ENCODE measurements around the gene RAB8B. TPM values are rescaled to one million over a fixed set of nuclear protein-coding genes. Genes with fewer than 3 reads are reported as not detected.

Gene RAB8B
- total RNA-seq, 1 experiment from 2014 or later, result 3.4 TPM

DNA sequence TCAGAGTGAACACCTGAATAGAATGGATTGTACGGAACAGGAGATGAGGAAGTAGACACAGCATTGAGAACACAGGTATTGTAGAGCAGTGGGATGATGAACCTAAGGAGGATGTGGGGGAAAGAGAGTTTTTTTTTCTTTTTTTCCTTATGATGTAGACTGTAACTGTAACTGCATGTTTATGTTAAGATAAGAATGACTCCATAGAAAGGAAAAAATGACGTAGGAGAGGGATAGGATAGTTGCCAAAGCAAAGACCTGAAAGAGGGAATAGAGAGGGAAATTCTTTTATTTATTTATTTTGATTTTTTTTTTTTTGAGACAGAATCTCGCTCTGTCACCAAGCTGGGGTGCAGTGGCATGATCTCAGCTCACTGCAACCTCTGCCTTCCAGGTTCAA lies 121.2 kb downstream of the RAB8B start:
- DNase-seq (ENCODE audit: low spot score), result no peak

DNA sequence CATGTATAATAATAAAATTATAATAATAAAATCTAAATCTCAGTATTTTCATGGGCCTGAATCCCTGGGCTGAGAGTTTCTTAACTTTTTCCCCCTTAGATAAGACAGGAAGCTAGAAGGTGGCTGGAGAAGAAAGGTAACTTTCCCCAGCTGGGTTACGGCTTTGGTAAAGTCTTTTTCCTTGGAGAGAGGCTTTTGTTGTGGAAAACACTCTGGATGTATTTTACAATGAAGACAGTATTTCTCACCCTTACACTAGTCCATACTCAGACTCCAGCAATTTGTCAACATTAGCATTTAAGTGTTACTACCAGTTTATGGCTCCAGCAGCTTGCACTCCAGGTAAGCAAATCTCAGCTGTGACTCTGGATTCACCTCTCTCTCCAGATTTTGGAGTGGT lies 122.9 kb downstream of the RAB8B start:
- DNase-seq (ENCODE audit: low spot score), result no peak

DNA sequence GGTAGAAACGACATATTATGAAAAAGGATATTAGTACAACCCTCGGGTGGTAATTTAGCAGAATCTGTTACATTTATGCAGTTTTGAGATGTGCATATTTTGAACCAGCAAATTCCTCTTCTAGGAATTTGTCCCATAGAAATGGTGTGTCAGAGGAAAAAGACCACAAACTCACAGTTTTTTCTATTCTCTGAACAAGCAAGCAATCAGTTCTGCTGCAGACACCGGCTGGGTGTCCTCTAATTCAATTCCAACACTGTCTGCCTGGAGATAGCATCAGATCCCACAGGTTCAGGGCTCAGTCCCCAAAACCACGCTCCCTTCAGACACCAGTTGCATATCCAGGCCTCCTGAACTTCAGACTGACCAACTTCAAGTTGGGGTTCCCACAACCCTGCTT lies 124.4 kb downstream of the RAB8B start:
- DNase-seq (ENCODE audit: low spot score), result no peak

DNA sequence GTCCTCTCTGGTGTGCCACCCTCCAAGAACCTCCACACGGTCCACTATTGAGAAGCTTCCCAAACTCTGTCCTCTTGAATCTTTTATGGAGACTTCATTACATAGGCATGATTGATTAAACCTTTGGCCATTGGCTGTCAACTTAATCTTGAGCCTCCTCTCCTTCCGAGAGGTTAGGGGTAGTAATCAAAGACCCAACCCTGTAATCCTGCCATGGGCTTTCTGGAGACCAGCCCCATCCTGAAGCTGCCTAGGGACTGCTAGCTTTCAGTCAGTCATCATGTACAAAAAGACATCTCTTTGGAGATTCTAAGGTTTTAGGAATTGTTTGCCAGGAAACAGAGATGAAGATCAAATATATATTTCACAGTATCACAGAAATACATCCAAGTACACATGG lies 125.0 kb downstream of the RAB8B start:
- DNase-seq (ENCODE audit: low spot score), result no peak

Other genes with a start within 250 kb of the RAB8B start
- 155 and 197 TPM in 2 replicates for gene TPM1, start 146.9 kb upstream of the RAB8B start, total RNA-seq (2014; rRNA removed; shearing (Covaris generic))
- gene LACTB, start 67.7 kb upstream of the RAB8B start, total RNA-seq (2014; rRNA removed; shearing (Covaris generic)), result 5.3 TPM in 2 replicates
- 35.0 and 43.7 TPM in 2 replicates for gene RPS27L, start 32.1 kb upstream of the RAB8B start, total RNA-seq (2014; rRNA removed; shearing (Covaris generic))
- gene APH1B, start 88.0 kb downstream of the RAB8B start, total RNA-seq (2014; rRNA removed; shearing (Covaris generic)), result 1.5 and 1.7 TPM in 2 replicates
- 60.0 and 64.9 TPM in 2 replicates for gene CA12, start 192.2 kb downstream of the RAB8B start, total RNA-seq (2014; rRNA removed; shearing (Covaris generic))